ENCODE results near the gene LIFR.

GRCh38 chr5:38458174-38458573, 98.3 kb downstream of the LIFR start:
- TF ChIP-seq, protein P1, sequence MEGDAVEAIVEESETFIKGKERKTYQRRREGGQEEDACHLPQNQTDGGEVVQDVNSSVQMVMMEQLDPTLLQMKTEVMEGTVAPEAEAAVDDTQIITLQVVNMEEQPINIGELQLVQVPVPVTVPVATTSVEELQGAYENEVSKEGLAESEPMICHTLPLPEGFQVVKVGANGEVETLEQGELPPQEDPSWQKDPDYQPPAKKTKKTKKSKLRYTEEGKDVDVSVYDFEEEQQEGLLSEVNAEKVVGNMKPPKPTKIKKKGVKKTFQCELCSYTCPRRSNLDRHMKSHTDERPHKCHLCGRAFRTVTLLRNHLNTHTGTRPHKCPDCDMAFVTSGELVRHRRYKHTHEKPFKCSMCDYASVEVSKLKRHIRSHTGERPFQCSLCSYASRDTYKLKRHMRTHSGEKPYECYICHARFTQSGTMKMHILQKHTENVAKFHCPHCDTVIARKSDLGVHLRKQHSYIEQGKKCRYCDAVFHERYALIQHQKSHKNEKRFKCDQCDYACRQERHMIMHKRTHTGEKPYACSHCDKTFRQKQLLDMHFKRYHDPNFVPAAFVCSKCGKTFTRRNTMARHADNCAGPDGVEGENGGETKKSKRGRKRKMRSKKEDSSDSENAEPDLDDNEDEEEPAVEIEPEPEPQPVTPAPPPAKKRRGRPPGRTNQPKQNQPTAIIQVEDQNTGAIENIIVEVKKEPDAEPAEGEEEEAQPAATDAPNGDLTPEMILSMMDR (IDR thresholded peaks at IDR 0.05; ENCODE audit: extremely low read depth in 1 of 2, insufficient read depth in 1 of 2, low read depth in 1 of 2, low read length in 2 of 2): no peak
- TF ChIP-seq EZH2 (IDR thresholded peaks at IDR 0.05; ENCODE audit: borderline replicate concordance, low read depth, low read length, severe bottlenecking) (no peak), POLR2A (IDR thresholded peaks at IDR 0.05; ENCODE audit: low read depth, low read length) (no peak), POLR2AphosphoS5 (IDR thresholded peaks at IDR 0.05; ENCODE audit: insufficient read depth, low read depth, low read length) (no peak), JUN (IDR thresholded peaks at IDR 0.05; ENCODE audit: borderline replicate concordance, insufficient read depth, insufficient read length, low read depth) (no peak), MYC (IDR thresholded peaks at IDR 0.05; ENCODE audit: low read depth, low read length) (no peak)
